GM23338 (cell line): ENCODE data around the gene TCF12. TPM values are rescaled to one million over a fixed set of nuclear protein-coding genes. Genes with fewer than 3 reads are reported as not detected.

ENCODE experiments used
- ATAC-seq: fragments of 200-7000 bp; cut with Tn5 transposase; 3 replicates; pipeline ENCODE4 v1.9.1; 2020
- DNase-seq: peaks from one replicate; pipeline ENCODE4 v3.0.0-alpha.2; 2015; ENCODE audit warnings: low spot score
- H2AFZ ChIP-seq: fragments of 200-600 bp; sonication (generic); 2 replicates; pipeline ENCODE4 v1.8.0; 2016; ENCODE audit warnings: antibody characterized with exemption, mild to moderate bottlenecking, moderate library complexity
- H3F3A ChIP-seq: fragments of 200-600 bp; sonication (generic); replicated peaks from 2 replicates; pipeline ENCODE4 v1.8.0; 2017; ENCODE audit warnings: antibody characterized with exemption, mixed run types, low read depth
- H3K27ac ChIP-seq: fragments of 200-600 bp; sonication (generic); 2 replicates; pipeline ENCODE4 v1.6.1; 2016; ENCODE audit warnings: low read depth
- H3K27me3 ChIP-seq: fragments of 200-600 bp; sonication (generic); 2 replicates; pipeline ENCODE4 v1.8.0; 2016; ENCODE audit warnings: mild to moderate bottlenecking, mixed run types, moderate library complexity; ENCODE audit not compliant: insufficient read depth
- H3K36me3 ChIP-seq: fragments of 200-600 bp; sonication (generic); 2 replicates; pipeline ENCODE4 v1.8.0; 2016; ENCODE audit warnings: mild to moderate bottlenecking; ENCODE audit not compliant: insufficient read depth
- H3K4me1 ChIP-seq: fragments of 200-600 bp; sonication (generic); 2 replicates; pipeline ENCODE4 v1.8.0; 2016; ENCODE audit warnings: mild to moderate bottlenecking, moderate library complexity; ENCODE audit not compliant: insufficient read depth
- H3K4me2 ChIP-seq: fragments of 200-600 bp; sonication (generic); 2 replicates; pipeline ENCODE4 v1.7.1; 2017; ENCODE audit warnings: mixed run types
- H3K4me3 ChIP-seq: fragments of 200-600 bp; sonication (generic); 2 replicates; pipeline ENCODE4 v1.6.1; 2016; ENCODE audit warnings: mixed run types
- H3K79me2 ChIP-seq: fragments of 200-600 bp; sonication (generic); replicated peaks from 2 replicates; pipeline ENCODE4 v1.8.0; 2017; ENCODE audit warnings: mild to moderate bottlenecking; ENCODE audit not compliant: insufficient read depth
- H3K9me2 ChIP-seq: fragments of 200-600 bp; sonication (generic); 2 replicates; pipeline ENCODE4 v1.8.0; 2017; ENCODE audit not compliant: insufficient read depth
- H4K20me1 ChIP-seq: fragments of 200-600 bp; sonication (generic); replicated peaks from 2 replicates; pipeline ENCODE4 v1.8.0; 2017; ENCODE audit warnings: mild to moderate bottlenecking; ENCODE audit not compliant: insufficient read depth
- H3K27ac Mint-ChIP-seq: 2 replicates; pipeline ENCODE4 v1.8.0; 2020; ENCODE audit warnings: inconsistent platforms, mild to moderate bottlenecking, moderate library complexity, mixed read lengths
- H3K27me3 Mint-ChIP-seq: 3 replicates; pipeline ENCODE4 v1.8.0; 2022; ENCODE audit warnings: low read depth, mild to moderate bottlenecking, moderate library complexity, mixed read lengths, inconsistent platforms; ENCODE audit not compliant: insufficient read depth, poor library complexity
- H3K36me3 Mint-ChIP-seq: 3 replicates; pipeline ENCODE4 v1.8.0; 2021; ENCODE audit warnings: low read depth, mild to moderate bottlenecking, inconsistent platforms, moderate library complexity, mixed read lengths
- H3K4me1 Mint-ChIP-seq: 3 replicates; pipeline ENCODE4 v1.8.0; 2020; ENCODE audit warnings: mild to moderate bottlenecking, inconsistent platforms, mixed read lengths
- H3K4me3 Mint-ChIP-seq: 3 replicates; pipeline ENCODE4 v1.8.0; 2021; ENCODE audit warnings: moderate library complexity, mild to moderate bottlenecking, inconsistent platforms, mixed read lengths
- H3K9me3 Mint-ChIP-seq: 3 replicates; pipeline ENCODE4 v1.8.0; 2020; ENCODE audit warnings: moderate library complexity, mild to moderate bottlenecking, inconsistent platforms, mixed read lengths
- JUNB ChIP-seq: IDR thresholded peaks from one replicate; pipeline ENCODE4 v1.6.1; 2016; ENCODE audit warnings: antibody characterized with exemption; ENCODE audit not compliant: unreplicated experiment
- STAT1 ChIP-seq: IDR thresholded peaks from one replicate; pipeline ENCODE4 v1.6.1; 2016; ENCODE audit warnings: antibody characterized with exemption; ENCODE audit not compliant: unreplicated experiment
- polyA plus RNA-seq: library from polyadenylated mRNA; unstranded; fragments of >200 nt; fragmentation: Nextera tagmentation; extraction: Ambion mirVana; gene quantifications from 2 replicates; pipeline ENCODE4 v1.2.1, GENCODE V29; 2016
- total RNA-seq: library from RNA; depleted of rRNA; stranded (reverse); fragments of >200 nt; shearing (Covaris generic); gene quantifications from 2 replicates; pipeline ENCODE4 v1.2.3, GENCODE V29; 2014
- TF ChIP-seq, protein P1 (sequence below): fragments of 250-450 bp; sonication (Bioruptor Pico); IDR thresholded peaks from 2 replicates; pipeline ENCODE4 v1.5.0; 2020; ENCODE audit warnings: mild to moderate bottlenecking, moderate library complexity
- TF ChIP-seq, protein P2 (sequence below): IDR thresholded peaks from one replicate; pipeline ENCODE4 v1.6.1; 2018; ENCODE audit warnings: antibody characterized with exemption; ENCODE audit not compliant: unreplicated experiment
- TF ChIP-seq, protein P3 (sequence below): IDR thresholded peaks from 2 replicates; pipeline ENCODE4 v1.6.1; 2016; ENCODE audit warnings: antibody characterized with exemption

The TCF12 gene
- total and polyA plus RNA-seq, 2 experiments from 2014 or later, result 27.6 to 104 TPM

DNA sequence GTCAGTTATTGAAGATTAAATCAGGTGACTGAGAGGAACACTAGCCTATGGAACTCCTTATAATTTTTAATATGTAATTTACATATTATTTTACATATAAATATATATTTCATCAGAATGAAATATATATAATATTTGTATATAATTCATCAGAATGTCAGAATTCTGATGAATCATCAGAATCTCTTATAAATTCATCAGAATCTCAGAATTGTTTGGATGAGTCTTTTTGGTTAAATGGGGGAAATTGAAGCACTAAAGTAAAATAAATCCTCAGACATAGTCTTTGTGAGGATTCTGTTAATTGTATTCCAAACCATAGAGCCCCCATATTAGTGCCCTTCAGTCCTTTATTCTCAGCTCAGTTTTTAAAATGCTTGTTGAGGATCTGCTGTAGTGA is 15.4 kb downstream of the TCF12 start (continued):
- TF ChIP-seq, protein P1, sequence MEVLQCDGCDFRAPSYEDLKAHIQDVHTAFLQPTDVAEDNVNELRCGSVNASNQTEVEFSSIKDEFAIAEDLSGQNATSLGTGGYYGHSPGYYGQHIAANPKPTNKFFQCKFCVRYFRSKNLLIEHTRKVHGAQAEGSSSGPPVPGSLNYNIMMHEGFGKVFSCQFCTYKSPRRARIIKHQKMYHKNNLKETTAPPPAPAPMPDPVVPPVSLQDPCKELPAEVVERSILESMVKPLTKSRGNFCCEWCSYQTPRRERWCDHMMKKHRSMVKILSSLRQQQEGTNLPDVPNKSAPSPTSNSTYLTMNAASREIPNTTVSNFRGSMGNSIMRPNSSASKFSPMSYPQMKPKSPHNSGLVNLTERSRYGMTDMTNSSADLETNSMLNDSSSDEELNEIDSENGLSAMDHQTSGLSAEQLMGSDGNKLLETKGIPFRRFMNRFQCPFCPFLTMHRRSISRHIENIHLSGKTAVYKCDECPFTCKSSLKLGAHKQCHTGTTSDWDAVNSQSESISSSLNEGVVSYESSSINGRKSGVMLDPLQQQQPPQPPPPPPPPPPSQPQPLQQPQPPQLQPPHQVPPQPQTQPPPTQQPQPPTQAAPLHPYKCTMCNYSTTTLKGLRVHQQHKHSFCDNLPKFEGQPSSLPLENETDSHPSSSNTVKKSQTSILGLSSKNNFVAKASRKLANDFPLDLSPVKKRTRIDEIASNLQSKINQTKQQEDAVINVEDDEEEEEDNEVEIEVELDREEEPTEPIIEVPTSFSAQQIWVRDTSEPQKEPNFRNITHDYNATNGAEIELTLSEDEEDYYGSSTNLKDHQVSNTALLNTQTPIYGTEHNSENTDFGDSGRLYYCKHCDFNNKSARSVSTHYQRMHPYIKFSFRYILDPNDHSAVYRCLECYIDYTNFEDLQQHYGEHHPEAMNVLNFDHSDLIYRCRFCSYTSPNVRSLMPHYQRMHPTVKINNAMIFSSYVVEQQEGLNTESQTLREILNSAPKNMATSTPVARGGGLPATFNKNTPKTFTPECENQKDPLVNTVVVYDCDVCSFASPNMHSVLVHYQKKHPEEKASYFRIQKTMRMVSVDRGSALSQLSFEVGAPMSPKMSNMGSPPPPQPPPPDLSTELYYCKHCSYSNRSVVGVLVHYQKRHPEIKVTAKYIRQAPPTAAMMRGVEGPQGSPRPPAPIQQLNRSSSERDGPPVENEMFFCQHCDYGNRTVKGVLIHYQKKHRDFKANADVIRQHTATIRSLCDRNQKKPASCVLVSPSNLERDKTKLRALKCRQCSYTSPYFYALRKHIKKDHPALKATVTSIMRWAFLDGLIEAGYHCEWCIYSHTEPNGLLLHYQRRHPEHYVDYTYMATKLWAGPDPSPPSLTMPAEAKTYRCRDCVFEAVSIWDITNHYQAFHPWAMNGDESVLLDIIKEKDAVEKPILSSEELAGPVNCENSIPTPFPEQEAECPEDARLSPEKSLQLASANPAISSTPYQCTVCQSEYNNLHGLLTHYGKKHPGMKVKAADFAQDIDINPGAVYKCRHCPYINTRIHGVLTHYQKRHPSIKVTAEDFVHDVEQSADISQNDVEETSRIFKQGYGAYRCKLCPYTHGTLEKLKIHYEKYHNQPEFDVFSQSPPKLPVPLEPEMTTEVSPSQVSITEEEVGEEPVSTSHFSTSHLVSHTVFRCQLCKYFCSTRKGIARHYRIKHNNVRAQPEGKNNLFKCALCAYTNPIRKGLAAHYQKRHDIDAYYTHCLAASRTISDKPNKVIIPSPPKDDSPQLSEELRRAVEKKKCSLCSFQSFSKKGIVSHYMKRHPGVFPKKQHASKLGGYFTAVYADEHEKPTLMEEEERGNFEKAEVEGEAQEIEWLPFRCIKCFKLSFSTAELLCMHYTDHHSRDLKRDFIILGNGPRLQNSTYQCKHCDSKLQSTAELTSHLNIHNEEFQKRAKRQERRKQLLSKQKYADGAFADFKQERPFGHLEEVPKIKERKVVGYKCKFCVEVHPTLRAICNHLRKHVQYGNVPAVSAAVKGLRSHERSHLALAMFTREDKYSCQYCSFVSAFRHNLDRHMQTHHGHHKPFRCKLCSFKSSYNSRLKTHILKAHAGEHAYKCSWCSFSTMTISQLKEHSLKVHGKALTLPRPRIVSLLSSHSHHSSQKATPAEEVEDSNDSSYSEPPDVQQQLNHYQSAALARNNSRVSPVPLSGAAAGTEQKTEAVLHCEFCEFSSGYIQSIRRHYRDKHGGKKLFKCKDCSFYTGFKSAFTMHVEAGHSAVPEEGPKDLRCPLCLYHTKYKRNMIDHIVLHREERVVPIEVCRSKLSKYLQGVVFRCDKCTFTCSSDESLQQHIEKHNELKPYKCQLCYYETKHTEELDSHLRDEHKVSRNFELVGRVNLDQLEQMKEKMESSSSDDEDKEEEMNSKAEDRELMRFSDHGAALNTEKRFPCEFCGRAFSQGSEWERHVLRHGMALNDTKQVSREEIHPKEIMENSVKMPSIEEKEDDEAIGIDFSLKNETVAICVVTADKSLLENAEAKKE, result no peak
- TF ChIP-seq STAT1, result no peak
- TF ChIP-seq, protein P2, sequence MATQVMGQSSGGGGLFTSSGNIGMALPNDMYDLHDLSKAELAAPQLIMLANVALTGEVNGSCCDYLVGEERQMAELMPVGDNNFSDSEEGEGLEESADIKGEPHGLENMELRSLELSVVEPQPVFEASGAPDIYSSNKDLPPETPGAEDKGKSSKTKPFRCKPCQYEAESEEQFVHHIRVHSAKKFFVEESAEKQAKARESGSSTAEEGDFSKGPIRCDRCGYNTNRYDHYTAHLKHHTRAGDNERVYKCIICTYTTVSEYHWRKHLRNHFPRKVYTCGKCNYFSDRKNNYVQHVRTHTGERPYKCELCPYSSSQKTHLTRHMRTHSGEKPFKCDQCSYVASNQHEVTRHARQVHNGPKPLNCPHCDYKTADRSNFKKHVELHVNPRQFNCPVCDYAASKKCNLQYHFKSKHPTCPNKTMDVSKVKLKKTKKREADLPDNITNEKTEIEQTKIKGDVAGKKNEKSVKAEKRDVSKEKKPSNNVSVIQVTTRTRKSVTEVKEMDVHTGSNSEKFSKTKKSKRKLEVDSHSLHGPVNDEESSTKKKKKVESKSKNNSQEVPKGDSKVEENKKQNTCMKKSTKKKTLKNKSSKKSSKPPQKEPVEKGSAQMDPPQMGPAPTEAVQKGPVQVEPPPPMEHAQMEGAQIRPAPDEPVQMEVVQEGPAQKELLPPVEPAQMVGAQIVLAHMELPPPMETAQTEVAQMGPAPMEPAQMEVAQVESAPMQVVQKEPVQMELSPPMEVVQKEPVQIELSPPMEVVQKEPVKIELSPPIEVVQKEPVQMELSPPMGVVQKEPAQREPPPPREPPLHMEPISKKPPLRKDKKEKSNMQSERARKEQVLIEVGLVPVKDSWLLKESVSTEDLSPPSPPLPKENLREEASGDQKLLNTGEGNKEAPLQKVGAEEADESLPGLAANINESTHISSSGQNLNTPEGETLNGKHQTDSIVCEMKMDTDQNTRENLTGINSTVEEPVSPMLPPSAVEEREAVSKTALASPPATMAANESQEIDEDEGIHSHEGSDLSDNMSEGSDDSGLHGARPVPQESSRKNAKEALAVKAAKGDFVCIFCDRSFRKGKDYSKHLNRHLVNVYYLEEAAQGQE, result no peak

DNA sequence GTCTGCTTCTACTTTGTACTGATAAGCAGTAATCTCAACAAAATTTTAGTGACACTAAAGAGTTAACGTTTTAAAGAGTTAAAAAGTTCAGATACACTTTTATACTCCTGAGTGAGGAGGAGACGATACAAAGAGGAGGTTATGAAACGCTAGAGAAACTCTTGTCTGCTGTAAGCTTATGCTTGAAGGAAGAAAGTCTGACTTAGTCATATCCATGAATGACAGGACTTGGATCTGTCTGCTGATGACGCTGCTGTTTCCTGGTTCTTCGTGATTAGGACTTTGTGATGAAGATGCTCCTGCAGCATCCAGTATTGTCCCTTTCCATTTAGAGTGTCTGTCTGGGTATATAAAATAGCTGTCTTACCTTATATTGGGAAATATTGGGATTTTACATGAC is 15.8 kb downstream of the TCF12 start:
- Histone ChIP-seq H3K79me2 (peaks cover 100% of the 10 kb centered on the region), H3K4me2 (no peak overlapping the region), H3K36me3 (0 out of 2 replicates have a peak, but pooled peaks cover 3% of the 10 kb centered on the region), H4K20me1 (peaks cover 25% of the 10 kb centered on the region; the same call in 1 of the 2 replicates), H3K27me3 (no peaks in the 10 kb centered on the region), H2AFZ (no peak overlapping the region), H3K9me2 (no peaks in the 10 kb centered on the region), H3K27ac (no peak overlapping the region), H3K4me3 (no peak overlapping the region), H3K4me1 (peaks cover 11% of the 10 kb centered on the region; the same call in 1 of the 2 replicates), H3F3A (no peaks in the 10 kb centered on the region)
- ATAC-seq, result no peak
- Mint-ChIP-seq H3K27ac (no peak overlapping the region), H3K27me3 (no peaks in the 10 kb centered on the region), H3K9me3 (no peaks in the 10 kb centered on the region), H3K4me3 (no peak overlapping the region), H3K36me3 (peaks cover 28% of the 10 kb centered on the region), H3K4me1 (peaks cover 36% of the 10 kb centered on the region)
- DNase-seq, result no peak
- no peak for TF ChIP-seq JUNB
- TF ChIP-seq, protein P1, result no peak
- TF ChIP-seq, protein P3, sequence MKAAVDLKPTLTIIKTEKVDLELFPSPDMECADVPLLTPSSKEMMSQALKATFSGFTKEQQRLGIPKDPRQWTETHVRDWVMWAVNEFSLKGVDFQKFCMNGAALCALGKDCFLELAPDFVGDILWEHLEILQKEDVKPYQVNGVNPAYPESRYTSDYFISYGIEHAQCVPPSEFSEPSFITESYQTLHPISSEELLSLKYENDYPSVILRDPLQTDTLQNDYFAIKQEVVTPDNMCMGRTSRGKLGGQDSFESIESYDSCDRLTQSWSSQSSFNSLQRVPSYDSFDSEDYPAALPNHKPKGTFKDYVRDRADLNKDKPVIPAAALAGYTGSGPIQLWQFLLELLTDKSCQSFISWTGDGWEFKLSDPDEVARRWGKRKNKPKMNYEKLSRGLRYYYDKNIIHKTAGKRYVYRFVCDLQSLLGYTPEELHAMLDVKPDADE, result no peak
